ENCODE data around the gene TBCE. TPM values are rescaled to one million over a fixed set of nuclear protein-coding genes. Genes with fewer than 3 reads are reported as not detected.
"Not testable (repeated sequence)": the region's sequence is repeated elsewhere in the genome, so short reads cannot be mapped to it uniquely, and the experiment has no call there.

Gene TBCE
- total RNA-seq, 1 donor: 5.0 TPM

GRCh38 chr1:235339746-235340145 is 27.5 kb upstream of the TBCE start:
- no peak overlapping the region for H3K4me3 ChIP-seq (ENCODE audit: low read length)
- H3K27me3 ChIP-seq (ENCODE audit: insufficient read depth, low read length): no peaks in the 10 kb centered on the region

GRCh38 chr1:235341334-235341733 is 25.9 kb upstream of the TBCE start:
- Histone ChIP-seq H3K9me3 (ENCODE audit: low read depth, low read length) (no peaks in the 10 kb centered on the region), H3K4me1 (ENCODE audit: insufficient read depth, low read length) (peaks cover 8% of the 10 kb centered on the region), H3K27me3 (ENCODE audit: insufficient read depth, low read length) (no peaks in the 10 kb centered on the region), H3K4me3 (ENCODE audit: low read length) (no peak overlapping the region)

More at GRCh38 chr1:235339746-235340145, 27.5 kb upstream of the TBCE start:
- Histone ChIP-seq H3K4me1 (ENCODE audit: insufficient read depth, low read length) (peaks cover 8% of the 10 kb centered on the region), H3K9me3 (ENCODE audit: low read depth, low read length) (no peaks in the 10 kb centered on the region)

GRCh38 chr1:235342039-235342438 is 25.2 kb upstream of the TBCE start:
- H3K4me1 ChIP-seq (ENCODE audit: insufficient read depth, low read length): peaks cover under 1% of the 10 kb centered on the region
- no peaks in the 10 kb centered on the region for H3K9me3 ChIP-seq (ENCODE audit: low read depth, low read length)
- no peak overlapping the region for H3K4me3 ChIP-seq (ENCODE audit: low read length)
- H3K27me3 ChIP-seq (ENCODE audit: insufficient read depth, low read length): no peaks in the 10 kb centered on the region

GRCh38 chr1:235342471-235342870 is 24.8 kb upstream of the TBCE start:
- Histone ChIP-seq H3K4me3 (ENCODE audit: low read length) (no peak overlapping the region), H3K4me1 (ENCODE audit: insufficient read depth, low read length) (no peaks in the 10 kb centered on the region), H3K27me3 (ENCODE audit: insufficient read depth, low read length) (no peaks in the 10 kb centered on the region), H3K9me3 (ENCODE audit: low read depth, low read length) (no peaks in the 10 kb centered on the region)

- no peaks in the 10 kb centered on the region for H3K4me1 ChIP-seq (ENCODE audit: insufficient read depth, low read length)
- no peaks in the 10 kb centered on the region for H3K9me3 ChIP-seq (ENCODE audit: low read depth, low read length)
- no peaks in the 10 kb centered on the region for H3K27me3 ChIP-seq (ENCODE audit: insufficient read depth, low read length)
- H3K4me3 ChIP-seq (ENCODE audit: low read length): no peak overlapping the region
These were observed 23.5 kb upstream of the TBCE start for GRCh38 chr1:235343726-235344125.

- H3K4me3 ChIP-seq (ENCODE audit: low read length): no peak overlapping the region
- no peaks in the 10 kb centered on the region for H3K4me1 ChIP-seq (ENCODE audit: insufficient read depth, low read length)
- no peaks in the 10 kb centered on the region for H3K9me3 ChIP-seq (ENCODE audit: low read depth, low read length)
- no peaks in the 10 kb centered on the region for H3K27me3 ChIP-seq (ENCODE audit: insufficient read depth, low read length)
These were observed 15.8 kb upstream of the TBCE start for GRCh38 chr1:235351441-235351840.

GRCh38 chr1:235351898-235352297 is 15.3 kb upstream of the TBCE start:
- no peaks in the 10 kb centered on the region for H3K4me1 ChIP-seq (ENCODE audit: insufficient read depth, low read length)
- no peaks in the 10 kb centered on the region for H3K27me3 ChIP-seq (ENCODE audit: insufficient read depth, low read length)
- H3K4me3 ChIP-seq (ENCODE audit: low read length): no peak overlapping the region

GRCh38 chr1:235357485-235358373 is 9.5 kb upstream of the TBCE start:
- Histone ChIP-seq H3K4me3 (ENCODE audit: low read length) (no peak overlapping the region), H3K9me3 (ENCODE audit: low read depth, low read length) (no peaks in the 10 kb centered on the region), H3K4me1 (ENCODE audit: insufficient read depth, low read length) (no peaks in the 10 kb centered on the region), H3K27me3 (ENCODE audit: insufficient read depth, low read length) (no peaks in the 10 kb centered on the region)

More at GRCh38 chr1:235351898-235352297, 15.3 kb upstream of the TBCE start:
- H3K9me3 ChIP-seq (ENCODE audit: low read depth, low read length): no peaks in the 10 kb centered on the region

- H3K4me1 ChIP-seq (ENCODE audit: insufficient read depth, low read length): no peaks in the 10 kb centered on the region
- no peak overlapping the region for H3K4me3 ChIP-seq (ENCODE audit: low read length)
- no peaks in the 10 kb centered on the region for H3K9me3 ChIP-seq (ENCODE audit: low read depth, low read length)
- no peaks in the 10 kb centered on the region for H3K27me3 ChIP-seq (ENCODE audit: insufficient read depth, low read length)
These were observed 8.3 kb upstream of the TBCE start for GRCh38 chr1:235358899-235359298.

- H3K4me3 ChIP-seq (ENCODE audit: low read length); H3K9me3 ChIP-seq (ENCODE audit: low read depth, low read length); H3K4me1 ChIP-seq (ENCODE audit: insufficient read depth, low read length); H3K27me3 ChIP-seq (ENCODE audit: insufficient read depth, low read length): not testable (repeated sequence)
These were observed 3.0 kb upstream of the TBCE start for GRCh38 chr1:235364189-235364588.

GRCh38 chr1:235366286-235366685 is 941 bp upstream of the TBCE start:
- Histone ChIP-seq H3K4me1 (ENCODE audit: insufficient read depth, low read length) (peaks cover 7% of the 10 kb centered on the region), H3K4me3 (ENCODE audit: low read length) (no peak overlapping the region), H3K27me3 (ENCODE audit: insufficient read depth, low read length) (no peaks in the 10 kb centered on the region), H3K9me3 (ENCODE audit: low read depth, low read length) (no peaks in the 10 kb centered on the region)

- no peaks in the 10 kb centered on the region for H3K9me3 ChIP-seq (ENCODE audit: low read depth, low read length)
- peaks cover 7% of the 10 kb centered on the region for H3K4me1 ChIP-seq (ENCODE audit: insufficient read depth, low read length)
- H3K4me3 ChIP-seq (ENCODE audit: low read length): no peak overlapping the region
- H3K27me3 ChIP-seq (ENCODE audit: insufficient read depth, low read length): no peaks in the 10 kb centered on the region
These were observed 1.2 kb downstream of the TBCE start for GRCh38 chr1:235368428-235368827.

GRCh38 chr1:235369802-235370201 is 2.6 kb downstream of the TBCE start:
- H3K9me3 ChIP-seq (ENCODE audit: low read depth, low read length): no peaks in the 10 kb centered on the region
- no peak overlapping the region for H3K4me3 ChIP-seq (ENCODE audit: low read length)
- H3K27me3 ChIP-seq (ENCODE audit: insufficient read depth, low read length): no peaks in the 10 kb centered on the region
- peaks cover 7% of the 10 kb centered on the region for H3K4me1 ChIP-seq (ENCODE audit: insufficient read depth, low read length)

GRCh38 chr1:235375919-235376605 is 8.8 kb downstream of the TBCE start:
- Histone ChIP-seq H3K4me1 (ENCODE audit: insufficient read depth, low read length) (no peaks in the 10 kb centered on the region), H3K27me3 (ENCODE audit: insufficient read depth, low read length) (no peaks in the 10 kb centered on the region), H3K9me3 (ENCODE audit: low read depth, low read length) (no peaks in the 10 kb centered on the region), H3K4me3 (ENCODE audit: low read length) (no peak overlapping the region)

- not testable (repeated sequence) for H3K4me1 ChIP-seq (ENCODE audit: insufficient read depth, low read length); H3K27me3 ChIP-seq (ENCODE audit: insufficient read depth, low read length); H3K9me3 ChIP-seq (ENCODE audit: low read depth, low read length); H3K4me3 ChIP-seq (ENCODE audit: low read length)
These were observed 11.0 kb downstream of the TBCE start for GRCh38 chr1:235378134-235378735.

Data from mononuclear cell (primary cell).